Osteoblast (primary cell): ENCODE data around the gene ZNF740. TPM values are rescaled to one million over a fixed set of nuclear protein-coding genes. Genes with fewer than 3 reads are reported as not detected.

ENCODE experiments used
- DNase-seq: peaks from one replicate; pipeline ENCODE4 v3.0.0; 2011; ENCODE audit warnings: low spot score, mixed read lengths; ENCODE audit not compliant: insufficient read length; ENCODE audit errors: missing footprints
- H2AFZ ChIP-seq: 2 replicates; pipeline ENCODE4 v1.6.0; 2011; ENCODE audit warnings: mild to moderate bottlenecking, low read length
- H3K27ac ChIP-seq: 2 replicates; pipeline ENCODE4 v1.5.1; 2011; ENCODE audit warnings: mild to moderate bottlenecking, low read depth, low read length, moderate library complexity
- H3K27me3 ChIP-seq: 2 replicates; pipeline ENCODE4 v1.6.0; 2012; ENCODE audit warnings: mild to moderate bottlenecking, control low read depth, inconsistent platforms, low read length, moderate library complexity; ENCODE audit not compliant: insufficient read depth
- H3K36me3 ChIP-seq: 2 replicates; pipeline ENCODE4 v1.5.1; 2011; ENCODE audit warnings: mild to moderate bottlenecking, low read length, control low read depth, moderate library complexity; ENCODE audit not compliant: insufficient read depth
- H3K4me1 ChIP-seq: 2 replicates; pipeline ENCODE4 v1.5.1; 2011; ENCODE audit warnings: mild to moderate bottlenecking, low read length, control low read depth, moderate library complexity; ENCODE audit not compliant: insufficient read depth
- H3K4me2 ChIP-seq: 2 replicates; pipeline ENCODE4 v1.6.0; 2011; ENCODE audit warnings: mild to moderate bottlenecking, low read length; ENCODE audit not compliant: insufficient read depth
- H3K4me3 ChIP-seq: fragments of 200-600 bp; sonication (generic); 3 replicates; pipeline ENCODE4 v1.5.1; 2012; ENCODE audit warnings: mild to moderate bottlenecking, low read length, inconsistent platforms; ENCODE audit not compliant: insufficient read depth
- H3K79me2 ChIP-seq: 2 replicates; pipeline ENCODE4 v1.6.0; 2012; ENCODE audit warnings: mild to moderate bottlenecking, low read length, control low read depth, inconsistent platforms; ENCODE audit not compliant: insufficient read depth
- H3K9me3 ChIP-seq: 2 replicates; pipeline ENCODE4 v1.5.1; 2011; ENCODE audit warnings: low read depth, low read length, control low read depth
- H4K20me1 ChIP-seq: 2 replicates; pipeline ENCODE4 v1.6.0; 2012; ENCODE audit warnings: mild to moderate bottlenecking, low read length, control low read depth; ENCODE audit not compliant: insufficient read depth
- CTCF ChIP-seq: IDR thresholded peaks from 2 replicates; pipeline ENCODE4 v1.5.1; 2011; ENCODE audit warnings: mild to moderate bottlenecking, low read depth, low read length, moderate library complexity; ENCODE audit errors: extremely low read depth
- total RNA-seq: library from RNA; depleted of rRNA; stranded (reverse); fragments of >200 nt; gene quantifications from 2 replicates; pipeline ENCODE4 v1.2.3, GENCODE V29; 2012

The ZNF740 gene
- total RNA-seq, 1 donor = 19.5 TPM

- no peaks in the 10 kb centered on the region for H3K36me3 ChIP-seq
- H3K79me2 ChIP-seq = no peaks in the 10 kb centered on the region
- no peaks in the 10 kb centered on the region for H4K20me1 ChIP-seq
- no peak overlapping the region for H3K4me2 ChIP-seq
- H2AFZ ChIP-seq = peak overlapping the region; percentile 56
- H3K9me3 ChIP-seq = no peaks in the 10 kb centered on the region
- H3K4me1 ChIP-seq = peaks cover 7% of the 10 kb centered on the region
- peak overlapping the region; percentile 52 for H3K27ac ChIP-seq
- DNase-seq = peak; percentile 45
- no peaks in the 10 kb centered on the region for H3K27me3 ChIP-seq
- no peak overlapping the region for H3K4me3 ChIP-seq
- no peak for TF ChIP-seq CTCF
Observed at GRCh38 chr12:53145383-53146260, 34.9 kb upstream of the ZNF740 start.

DNA sequence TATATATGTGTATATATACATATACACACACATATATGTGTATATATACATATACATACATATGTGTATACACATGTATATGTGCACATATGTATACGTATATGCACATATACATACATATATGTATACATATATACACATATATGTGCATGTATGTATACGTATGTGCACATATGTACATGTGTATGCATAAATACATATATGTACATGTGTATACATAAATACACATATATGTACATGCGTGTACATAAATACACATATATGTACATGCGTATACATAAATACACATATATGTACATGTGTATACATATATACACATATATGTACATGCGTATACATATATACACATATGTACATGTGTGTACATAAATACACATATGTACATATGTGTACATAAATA lies 33.3 kb upstream of the ZNF740 start:
- Histone ChIP-seq H3K36me3 (no peaks in the 10 kb centered on the region), H3K4me2 (no peak overlapping the region), H3K4me1 (peaks cover 7% of the 10 kb centered on the region), H3K27me3 (no peaks in the 10 kb centered on the region), H4K20me1 (no peaks in the 10 kb centered on the region), H3K79me2 (no peaks in the 10 kb centered on the region), H2AFZ (no peak overlapping the region), H3K4me3 (no peak overlapping the region), H3K9me3 (no peaks in the 10 kb centered on the region), H3K27ac (no peak overlapping the region)
- no peak for DNase-seq
- no peak for TF ChIP-seq CTCF

DNA sequence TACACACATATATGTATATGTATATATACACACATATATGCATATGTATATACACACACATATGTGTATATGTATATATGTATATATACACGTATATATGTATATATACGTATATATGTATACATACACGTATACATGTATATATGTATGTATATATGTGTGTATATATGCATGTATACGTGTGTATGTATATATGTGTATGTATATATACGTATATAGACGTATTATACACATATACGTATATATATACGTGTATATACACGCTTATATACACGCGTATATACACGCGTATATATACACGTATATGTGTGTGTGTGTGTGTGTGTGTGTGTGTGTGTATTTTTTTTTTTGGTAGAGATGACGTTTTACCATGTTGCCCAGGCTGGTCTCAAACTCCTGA lies 32.9 kb upstream of the ZNF740 start:
- no peak for TF ChIP-seq CTCF
- no peak overlapping the region for H3K4me3 ChIP-seq
- no peaks in the 10 kb centered on the region for H3K9me3 ChIP-seq
- peaks cover 7% of the 10 kb centered on the region for H3K4me1 ChIP-seq
- H3K79me2 ChIP-seq = no peaks in the 10 kb centered on the region
- H4K20me1 ChIP-seq = no peaks in the 10 kb centered on the region
- no peaks in the 10 kb centered on the region for H3K27me3 ChIP-seq
- DNase-seq = no peak
- no peak overlapping the region for H3K4me2 ChIP-seq
- H3K36me3 ChIP-seq = no peaks in the 10 kb centered on the region
- no peak overlapping the region for H3K27ac ChIP-seq
- H2AFZ ChIP-seq = no peak overlapping the region

GRCh38 chr12:53151039-53151438 lies 29.5 kb upstream of the ZNF740 start:
- DNase-seq = no peak
- no peaks in the 10 kb centered on the region for H3K27me3 ChIP-seq
- no peak for TF ChIP-seq CTCF
- H3K4me3 ChIP-seq = no peak overlapping the region
- H2AFZ ChIP-seq = no peak overlapping the region
- H3K79me2 ChIP-seq = no peaks in the 10 kb centered on the region
- no peaks in the 10 kb centered on the region for H3K9me3 ChIP-seq
- H3K36me3 ChIP-seq = no peaks in the 10 kb centered on the region
- no peak overlapping the region for H3K4me2 ChIP-seq
- no peaks in the 10 kb centered on the region for H4K20me1 ChIP-seq
- H3K27ac ChIP-seq = no peak overlapping the region
- H3K4me1 ChIP-seq = no peaks in the 10 kb centered on the region
